Stimulated activated CD8-positive, alpha-beta memory T cell treated with anti-CD3 and anti-CD28 coated beads, Interleukin-15, amount 100 ng/mL, for 48 hours (primary cell): ENCODE data around the gene ZNF609.

Experiments
- DNase-seq, 2 donors: peaks; one replicate each; pipeline ENCODE4 v3.0.0-alpha.2; 2020; ENCODE audit warnings: low read depth in 2 of 2

ZNF609 gene

DNA sequence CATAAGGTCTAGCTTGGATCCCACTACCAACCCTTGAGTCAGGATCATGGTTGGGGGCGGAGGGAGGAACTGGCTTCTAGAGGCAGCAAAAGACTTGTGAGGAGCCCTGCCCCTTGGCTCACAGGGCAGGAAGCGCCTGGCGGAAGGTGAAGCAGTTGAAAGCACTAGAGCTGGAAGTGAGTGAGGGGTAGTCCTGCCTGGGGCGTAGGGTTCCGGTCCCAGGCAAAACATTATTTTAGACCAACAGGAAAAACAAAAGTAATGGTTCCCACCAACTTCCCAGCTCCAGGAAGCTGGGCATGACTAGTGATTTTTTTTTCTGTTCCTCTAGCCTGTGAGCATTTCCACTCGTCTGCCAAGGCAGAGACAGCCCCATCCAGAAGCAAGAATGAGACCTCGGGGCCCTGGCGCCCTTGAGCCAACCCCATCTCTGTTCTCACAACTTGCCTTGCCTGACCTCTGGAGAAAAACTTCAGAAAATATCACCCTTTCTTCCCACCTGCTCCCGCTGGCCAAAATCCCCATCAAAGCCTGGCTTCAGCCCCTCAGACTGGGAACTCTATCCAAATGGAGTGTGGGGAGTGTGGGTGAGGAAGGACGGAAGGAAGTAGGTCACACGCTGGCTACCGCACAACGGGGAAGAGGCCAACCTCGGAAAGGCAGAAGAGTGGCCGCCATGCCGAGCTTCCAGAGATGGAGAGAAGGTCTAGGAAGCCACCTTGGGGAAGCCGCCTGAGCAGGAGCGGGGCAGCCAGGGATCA lies 257.5 kb downstream of the ZNF609 start:
- DNase-seq: no peak

GRCh38 chr15:64720188-64720587 lies 259.8 kb downstream of the ZNF609 start:
- no peak for DNase-seq

DNA sequence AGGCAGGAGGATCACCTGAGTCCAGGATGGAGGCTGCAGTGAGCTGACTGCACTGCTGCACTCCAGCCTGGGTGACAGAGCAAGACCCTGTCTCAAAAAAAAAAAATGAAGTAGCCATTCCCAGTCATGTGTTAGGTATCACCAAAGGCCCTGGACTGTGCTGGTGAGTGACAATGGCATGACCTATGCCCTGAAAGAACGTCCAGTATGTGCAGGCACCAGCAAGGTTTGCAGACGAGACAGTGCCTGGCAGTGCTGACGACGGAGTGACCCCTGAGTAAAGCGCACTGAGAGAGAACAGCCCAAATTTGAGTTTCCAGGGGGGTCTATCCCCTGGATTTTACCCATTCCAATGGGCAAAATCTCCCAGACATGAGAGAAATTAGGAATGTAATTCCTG lies 269.8 kb downstream of the ZNF609 start:
- no peak for DNase-seq

DNA sequence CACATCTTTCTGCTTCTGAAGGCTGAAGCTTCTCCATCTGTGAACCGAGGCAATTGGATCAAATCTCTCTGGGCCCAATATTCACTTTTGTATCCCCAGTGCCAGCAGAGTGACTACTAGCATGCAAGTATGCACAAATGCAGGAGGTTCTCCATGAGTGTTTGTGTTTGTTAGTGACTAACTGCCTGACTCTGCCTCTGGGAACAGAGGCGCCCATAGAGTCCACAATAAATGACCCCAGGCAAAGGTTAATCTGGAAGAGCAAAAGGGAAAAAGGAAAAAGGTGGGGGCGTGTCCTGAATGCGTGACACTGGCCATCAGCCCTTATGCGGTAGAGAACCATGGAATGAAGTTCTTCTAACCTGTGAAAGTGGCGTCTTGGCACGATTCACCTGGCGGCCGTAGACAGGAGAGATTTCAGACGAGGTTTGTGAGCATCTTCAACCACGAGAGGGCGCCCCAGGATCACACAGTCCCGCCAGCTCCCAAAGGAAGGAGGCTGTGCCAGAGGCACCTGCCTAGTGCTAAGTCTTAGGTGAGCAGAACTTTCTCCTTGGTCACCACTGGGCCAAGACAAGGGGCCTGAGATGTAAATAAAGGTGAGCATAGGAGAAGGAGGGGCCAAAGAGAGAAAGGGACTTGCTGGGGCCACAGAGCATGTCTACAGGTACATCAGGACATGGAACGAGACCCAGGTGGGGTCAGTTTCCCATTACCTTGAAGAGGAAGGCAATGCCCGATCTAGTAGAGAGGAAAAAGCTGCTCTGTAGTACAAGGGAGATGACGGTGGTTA lies 270.8 kb downstream of the ZNF609 start:
- DNase-seq: peak; percentile 60 to 63

GRCh38 chr15:64731805-64732151 lies 271.4 kb downstream of the ZNF609 start:
- no peak for DNase-seq

DNA sequence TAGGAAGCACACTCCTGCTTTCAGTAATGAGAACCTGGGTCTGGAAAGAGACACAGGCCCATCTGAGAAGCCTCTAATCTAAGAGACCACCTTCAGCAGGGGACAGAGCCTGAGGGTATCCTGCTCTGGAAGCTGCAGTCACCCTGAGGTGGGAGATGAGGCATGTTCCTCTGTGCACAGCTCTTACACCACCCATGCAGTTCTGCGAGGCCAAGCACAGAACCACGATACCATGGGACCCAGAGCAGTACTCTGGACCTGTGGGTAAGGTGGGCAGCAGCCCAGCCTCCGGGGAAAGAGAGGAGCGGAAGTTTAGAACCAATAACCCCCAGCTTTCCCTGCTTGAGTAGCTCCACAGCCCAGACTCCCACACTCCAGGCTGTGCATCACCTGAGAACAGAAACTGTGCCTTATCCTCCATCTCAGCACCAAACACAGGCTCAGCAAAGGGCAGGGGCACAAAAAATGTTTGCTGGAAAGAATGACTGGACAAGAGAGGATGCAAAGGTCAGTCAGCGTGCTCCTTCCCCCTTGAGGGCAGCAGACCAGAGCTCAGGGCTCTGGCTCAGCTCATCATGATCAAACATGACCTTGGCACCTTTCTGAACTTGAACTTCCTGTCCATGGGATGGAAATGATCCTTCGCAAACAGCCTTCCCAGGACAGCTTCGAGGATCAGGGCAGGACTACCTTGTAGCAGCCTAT lies 271.9 kb downstream of the ZNF609 start:
- no peak for DNase-seq
